M059J (cell line): ENCODE results near the gene OR12D2. TPM values are rescaled to one million over a fixed set of nuclear protein-coding genes. Genes with fewer than 3 reads are reported as not detected.

Experiments
- total RNA-seq: library from RNA; depleted of rRNA; stranded (reverse); fragments of >200 nt; shearing (Covaris generic); gene quantifications from 2 replicates; pipeline ENCODE4 v1.2.3, GENCODE V29; 2014; rRNA removed

Gene OR12D2
- total RNA-seq, 1 experiment from 2014 or later = not detected

Other genes starting within 250 kb of the OR12D2 start
- not detected in 2 replicates for gene OR2J2, start 224.7 kb upstream of the OR12D2 start, total RNA-seq
- not detected in 2 replicates for gene OR14J1, start 93.9 kb upstream of the OR12D2 start, total RNA-seq
- not detected in 2 replicates for gene OR5V1, start 26.8 kb upstream of the OR12D2 start, total RNA-seq
- not detected in 2 replicates for gene OR12D3, start 20.3 kb upstream of the OR12D2 start, total RNA-seq
- not detected in 2 replicates for gene OR12D1, start 19.3 kb downstream of the OR12D2 start, total RNA-seq
- gene OR10C1, start 43.7 kb downstream of the OR12D2 start, total RNA-seq = not detected in 2 replicates
- gene OR11A1, start 61.4 kb downstream of the OR12D2 start, total RNA-seq = not detected in 2 replicates
- gene OR2H1, start 61.5 kb downstream of the OR12D2 start, total RNA-seq = not detected in 2 replicates
- not detected in 2 replicates for gene MAS1L, start 92.3 kb downstream of the OR12D2 start, total RNA-seq
- gene UBD, start 164.1 kb downstream of the OR12D2 start, total RNA-seq = 0.17 TPM in 1 of 2 replicates, not detected in the other
- gene OR2H2, start 189.5 kb downstream of the OR12D2 start, total RNA-seq = not detected in 2 replicates
- 2.1 TPM in 2 replicates for gene GABBR1, start 237.6 kb downstream of the OR12D2 start, total RNA-seq